NCI-H226 (cell line): ENCODE results near the gene PRAMEF13.
"Not testable (repeated sequence)": the region's sequence is repeated elsewhere in the genome, so short reads cannot be mapped to it uniquely, and the experiment has no call there.

Source experiments
- DNase-seq: peaks from one replicate; pipeline ENCODE4 v3.0.0-alpha.2; 2015

The PRAMEF13 gene

GRCh38 chr1:13201309-13201708 lies at the start of gene PRAMEF13:
PRAMEF13 (minus strand) TSS chr1:13201409; CDS start chr1:13199589, 1,820 bp downstream.
- not testable (repeated sequence) for DNase-seq

- DNase-seq: not testable (repeated sequence)
Measured at GRCh38 chr1:13247122-13247521, 45.9 kb upstream of the PRAMEF13 start.

- DNase-seq: not testable (repeated sequence)
Measured at GRCh38 chr1:13246554-13246871, 45.3 kb upstream of the PRAMEF13 start.

- not testable (repeated sequence) for DNase-seq
Measured at GRCh38 chr1:13245841-13246553, 44.8 kb upstream of the PRAMEF13 start.

- DNase-seq: not testable (repeated sequence)
Measured at GRCh38 chr1:13243536-13244263, 42.5 kb upstream of the PRAMEF13 start.

GRCh38 chr1:13239633-13240032 lies 38.4 kb upstream of the PRAMEF13 start:
- DNase-seq: not testable (repeated sequence)

GRCh38 chr1:13237572-13237971 lies 36.4 kb upstream of the PRAMEF13 start:
- not testable (repeated sequence) for DNase-seq

GRCh38 chr1:13234057-13234456 lies 32.8 kb upstream of the PRAMEF13 start:
- not testable (repeated sequence) for DNase-seq

GRCh38 chr1:13232056-13232455 lies 30.8 kb upstream of the PRAMEF13 start:
- not testable (repeated sequence) for DNase-seq

GRCh38 chr1:13231061-13231750 lies 30.0 kb upstream of the PRAMEF13 start:
- DNase-seq: not testable (repeated sequence)

- not testable (repeated sequence) for DNase-seq
Measured at GRCh38 chr1:13230601-13231000, 29.4 kb upstream of the PRAMEF13 start.

- DNase-seq: not testable (repeated sequence)
Measured at GRCh38 chr1:13230096-13230495, 28.9 kb upstream of the PRAMEF13 start.

GRCh38 chr1:13228343-13228781 lies 27.2 kb upstream of the PRAMEF13 start:
- peak; percentile 19 for DNase-seq

GRCh38 chr1:13227271-13228055 lies 26.3 kb upstream of the PRAMEF13 start:
- DNase-seq: not testable (repeated sequence)

GRCh38 chr1:13225675-13226204 lies 24.5 kb upstream of the PRAMEF13 start, which contains the start of gene PRAMEF18:
PRAMEF18 (minus strand) TSS chr1:13226154; CDS start chr1:13226106, 48 bp downstream.
- not testable (repeated sequence) for DNase-seq

GRCh38 chr1:13224480-13225060 lies 23.4 kb upstream of the PRAMEF13 start:
- DNase-seq: no peak

- DNase-seq: not testable (repeated sequence)
Measured at GRCh38 chr1:13222788-13223187, 21.6 kb upstream of the PRAMEF13 start.

GRCh38 chr1:13219203-13219602 lies 18.0 kb upstream of the PRAMEF13 start:
- not testable (repeated sequence) for DNase-seq

- DNase-seq: not testable (repeated sequence)
Measured at GRCh38 chr1:13216619-13217018, 15.4 kb upstream of the PRAMEF13 start.

- DNase-seq: not testable (repeated sequence)
Measured at GRCh38 chr1:13208712-13209111, 7.5 kb upstream of the PRAMEF13 start.

GRCh38 chr1:13171548-13171947 lies 29.7 kb downstream of the PRAMEF13 start, which contains the start of gene PRAMEF9:
PRAMEF9 (plus strand) TSS chr1:13171848; CDS start chr1:13175281, 3,433 bp downstream.
- not testable (repeated sequence) for DNase-seq

- not testable (repeated sequence) for DNase-seq
Measured at GRCh38 chr1:13165531-13165930, 35.7 kb downstream of the PRAMEF13 start, which contains the start of gene HNRNPCL4. HNRNPCL4 (minus strand) TSS chr1:13165631; CDS start chr1:13165467, 164 bp downstream.
